Measurements from ENCODE around the gene SNF8. TPM values are rescaled to one million over a fixed set of nuclear protein-coding genes. Genes with fewer than 3 reads are reported as not detected.

The SNF8 gene
- total RNA-seq, 1 experiment from 2014 or later, result 129 TPM

DNA sequence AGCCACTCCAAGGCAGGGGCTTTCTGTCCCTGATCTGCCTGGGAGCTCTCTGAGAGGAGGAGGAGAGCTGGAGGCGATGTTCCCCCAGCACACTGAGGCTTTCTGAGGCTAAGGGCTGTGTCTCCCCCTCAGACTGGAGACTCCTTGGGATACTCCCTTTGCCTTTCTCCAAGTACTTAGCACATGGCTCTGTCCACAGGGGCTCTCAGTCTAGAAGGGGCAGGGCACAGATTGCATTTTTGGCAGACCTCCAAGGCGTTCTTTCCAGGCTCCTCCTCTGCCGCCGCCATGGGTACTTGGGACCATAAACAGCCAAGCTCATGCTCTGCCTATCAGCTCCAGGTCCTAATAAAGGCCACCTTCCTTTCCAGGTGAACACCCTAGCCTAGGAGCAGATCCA lies 25.6 kb upstream of the SNF8 start:
- Histone ChIP-seq H3K14ac (ENCODE audit: insufficient read depth, low read length) (no peak overlapping the region), H2BK5ac (ENCODE audit: insufficient read length, low read length) (no peak overlapping the region), H3K23ac (ENCODE audit: insufficient read length, low read depth, low read length) (no peak overlapping the region), H3K27ac (ENCODE audit: insufficient read length, low read depth, low read length) (no peak overlapping the region), H3T11ph (ENCODE audit: low read length) (no peak overlapping the region), H3K79me1 (ENCODE audit: insufficient read depth, low read depth, low read length, poor library complexity, severe bottlenecking) (no peaks in the 10 kb centered on the region), H4K8ac (replicated peaks; ENCODE audit: insufficient read length, low read depth, low read length) (no peak overlapping the region), H3K4me2 (ENCODE audit: insufficient read depth, insufficient read length, low read length) (no peak overlapping the region), H3K9me3 (ENCODE audit: control insufficient read depth, low read depth, low read length) (no peaks in the 10 kb centered on the region), H2AK5ac (ENCODE audit: insufficient read length, low read length) (no peak overlapping the region), H2BK15ac (ENCODE audit: low read depth, low read length) (no peak overlapping the region), H4K91ac (ENCODE audit: insufficient read length, low read depth, low read length) (no peak overlapping the region), H3K4me1 (ENCODE audit: insufficient read depth, low read length) (no peaks in the 10 kb centered on the region; the same call in 1 of the 2 replicates), H4K20me1 (ENCODE audit: control insufficient read depth, insufficient read depth, insufficient read length) (no peaks in the 10 kb centered on the region), H2BK20ac (ENCODE audit: low read depth, low read length, poor library complexity, severe bottlenecking) (no peak overlapping the region), H2BK120ac (ENCODE audit: low read depth, low read length, poor library complexity, severe bottlenecking) (no peak overlapping the region), H3K23me2 (ENCODE audit: insufficient read length, low read depth, low read length, poor library complexity, severe bottlenecking) (no peaks in the 10 kb centered on the region), H4K5ac (ENCODE audit: insufficient read length, low read depth, low read length) (no peak overlapping the region), H2AFZ (ENCODE audit: low read length) (no peak overlapping the region), H3K27me3 (ENCODE audit: insufficient read depth, low read length) (no peaks in the 10 kb centered on the region), H3K79me2 (ENCODE audit: insufficient read depth, low read length) (no peaks in the 10 kb centered on the region), H3K4ac (ENCODE audit: low read depth, low read length) (no peak overlapping the region), H2BK12ac (ENCODE audit: insufficient read length, low read depth, low read length) (no peak overlapping the region), H3K56ac (ENCODE audit: insufficient read length, low read depth, low read length) (no peak overlapping the region), H3K18ac (ENCODE audit: insufficient read length, low read depth, low read length) (no peak overlapping the region), H3K9ac (ENCODE audit: extremely low read depth, insufficient read length, low read length) (no peak overlapping the region)
- Mint-ChIP-seq H3K4me1 (peaks cover 42 to 44% of the 10 kb centered on the region in 2 experiments), H3K27ac (no peak overlapping the region), H3K27me3 (ENCODE audit: low read depth) (peaks cover 18% of the 10 kb centered on the region), H3K9me3 (no peaks in the 10 kb centered on the region; a peak in 1 of 5 replicates), H3K4me3 (no peak overlapping the region), H3K36me3 (ENCODE audit: insufficient read depth in 1 of 3, low read depth in 3 of 3) (no peaks in the 10 kb centered on the region)
- TF ChIP-seq, protein P1, sequence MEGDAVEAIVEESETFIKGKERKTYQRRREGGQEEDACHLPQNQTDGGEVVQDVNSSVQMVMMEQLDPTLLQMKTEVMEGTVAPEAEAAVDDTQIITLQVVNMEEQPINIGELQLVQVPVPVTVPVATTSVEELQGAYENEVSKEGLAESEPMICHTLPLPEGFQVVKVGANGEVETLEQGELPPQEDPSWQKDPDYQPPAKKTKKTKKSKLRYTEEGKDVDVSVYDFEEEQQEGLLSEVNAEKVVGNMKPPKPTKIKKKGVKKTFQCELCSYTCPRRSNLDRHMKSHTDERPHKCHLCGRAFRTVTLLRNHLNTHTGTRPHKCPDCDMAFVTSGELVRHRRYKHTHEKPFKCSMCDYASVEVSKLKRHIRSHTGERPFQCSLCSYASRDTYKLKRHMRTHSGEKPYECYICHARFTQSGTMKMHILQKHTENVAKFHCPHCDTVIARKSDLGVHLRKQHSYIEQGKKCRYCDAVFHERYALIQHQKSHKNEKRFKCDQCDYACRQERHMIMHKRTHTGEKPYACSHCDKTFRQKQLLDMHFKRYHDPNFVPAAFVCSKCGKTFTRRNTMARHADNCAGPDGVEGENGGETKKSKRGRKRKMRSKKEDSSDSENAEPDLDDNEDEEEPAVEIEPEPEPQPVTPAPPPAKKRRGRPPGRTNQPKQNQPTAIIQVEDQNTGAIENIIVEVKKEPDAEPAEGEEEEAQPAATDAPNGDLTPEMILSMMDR (conservative IDR thresholded peaks at IDR 0.05), result no peak
- no CpG with 5 or more reads among the region's 4 CpGs for WGBS (ENCODE audit: extremely low coverage, insufficient read length, low lambda C conversion rate)
- no peak for DNase-seq
